ENCODE measurements around the gene TPM1. TPM values are rescaled to one million over a fixed set of nuclear protein-coding genes. Genes with fewer than 3 reads are reported as not detected.

Gene TPM1
- total and polyA plus RNA-seq, 8 donors: 230 to 2,605 (median 783) TPM

- Histone ChIP-seq H3K36me3 (peaks cover 0 to 18% (median 0%) of the 10 kb centered on the region in 4 donors), H3K27me3 (peaks cover 0 to 52% (median 27%) of the 10 kb centered on the region in 3 donors), H3K4me3 (no peak overlapping the region), H3K27ac (peak overlapping the region in 3 of 5 donors; percentile 90 to 96 (median 92)), H3K9me3 (no peaks in the 10 kb centered on the region), H3K4me1 (peaks cover 25 to 39% (median 27%) of the 10 kb centered on the region in 4 donors)
- no peak for DNase-seq
- 81 to 89% (median 87%) methylated on average over 6 of the region's 6 CpGs for WGBS, 5 donors
- no peak for TF ChIP-seq POLR2AphosphoS5 (IDR thresholded peaks at IDR 0.05)
- no peak for TF ChIP-seq CTCF (IDR thresholded peaks at IDR 0.05)
- no peak for TF ChIP-seq POLR2A (IDR thresholded peaks at IDR 0.05)
- TF ChIP-seq EP300 (IDR thresholded peaks at IDR 0.05): no peak
- intact Hi-C loops (cut with DNase I; ENCODE audit: low total_unique reads): loop anchor here (10.0 kb wide), 1 partner anchor 54 kb away; no protein-coding TSS in a partner anchor
These were observed 2.0 kb upstream of the TPM1 start for GRCh38 chr15:63040509-63040908.

- Histone ChIP-seq H3K27me3 (peaks cover 0 to 55% (median 27%) of the 10 kb centered on the region in 3 donors), H3K9me3 (no peaks in the 10 kb centered on the region), H3K4me1 (peaks cover 25 to 39% (median 27%) of the 10 kb centered on the region in 4 donors), H3K27ac (peak overlapping the region in 4 of 5 donors; percentile 83 to 96 (median 91)), H3K4me3 (peak overlapping the region in 3 of 4 donors; percentile 64 to 83 (median 79)), H3K36me3 (peaks cover 0 to 18% (median 0%) of the 10 kb centered on the region in 4 donors)
- WGBS, 5 donors: 48 to 80% (median 56%) methylated on average over 6 of the region's 6 CpGs
- TF ChIP-seq POLR2A (IDR thresholded peaks at IDR 0.05) (no peak), EP300 (IDR thresholded peaks at IDR 0.05) (no peak), CTCF (IDR thresholded peaks at IDR 0.05) (no peak), POLR2AphosphoS5 (IDR thresholded peaks at IDR 0.05) (peak in 2 of 3 donors; percentile 16 to 55)
- intact Hi-C loops (cut with DNase I; ENCODE audit: low total_unique reads): loop anchor here (10.0 kb wide), 1 partner anchor 54 kb away; no protein-coding TSS in a partner anchor
- peak in 1 of 2 donors; percentile 42 for DNase-seq
These were observed 1.6 kb upstream of the TPM1 start for GRCh38 chr15:63040954-63041353.

GRCh38 chr15:63041402-63041973 is 1.1 kb upstream of the TPM1 start:
- peaks cover 25 to 39% (median 27%) of the 10 kb centered on the region in 4 donors for H3K4me1 ChIP-seq
- TF ChIP-seq CTCF (IDR thresholded peaks at IDR 0.05): no peak
- TF ChIP-seq EP300 (IDR thresholded peaks at IDR 0.05): no peak
- WGBS, 5 donors: 57 to 60% (median 58%) methylated on average over 14 of the region's 14 CpGs
- peak overlapping the region; percentile 30 to 96 (median 90) for H3K27ac ChIP-seq
- H3K27me3 ChIP-seq: peaks cover 0 to 55% (median 27%) of the 10 kb centered on the region in 3 donors
- peak overlapping the region; percentile 64 to 83 (median 74) for H3K4me3 ChIP-seq
- DNase-seq: no peak
- intact Hi-C loops (cut with DNase I; ENCODE audit: low total_unique reads): loop anchor here (10.0 kb wide), 1 partner anchor 53 kb away; no protein-coding TSS in a partner anchor
- no peaks in the 10 kb centered on the region for H3K9me3 ChIP-seq
- peaks cover 0 to 18% (median 0%) of the 10 kb centered on the region in 4 donors for H3K36me3 ChIP-seq

- TF ChIP-seq POLR2AphosphoS5 (IDR thresholded peaks at IDR 0.05) (no peak), CTCF (IDR thresholded peaks at IDR 0.05) (no peak), POLR2A (IDR thresholded peaks at IDR 0.05) (no peak), EP300 (IDR thresholded peaks at IDR 0.05) (no peak)
- H3K4me3 ChIP-seq: peak overlapping the region; percentile 64 to 83 (median 74)
- H3K27ac ChIP-seq: peak overlapping the region; percentile 44 to 96 (median 90)
- H3K36me3 ChIP-seq: peaks cover 0 to 18% (median 0%) of the 10 kb centered on the region in 4 donors
- H3K9me3 ChIP-seq: no peaks in the 10 kb centered on the region
- 0 to 2% (median 1%) methylated on average over 18 to 31 of the region's 31 CpGs for WGBS, 5 donors
- DNase-seq: no peak
- peaks cover 26 to 50% (median 35%) of the 10 kb centered on the region in 4 donors for H3K4me1 ChIP-seq
- peaks cover 0 to 55% (median 27%) of the 10 kb centered on the region in 3 donors for H3K27me3 ChIP-seq
- intact Hi-C loops (cut with DNase I; ENCODE audit: low total_unique reads): loop anchor here (10.0 kb wide), 1 partner anchor 52 kb away; no protein-coding TSS in a partner anchor
These were observed 359 bp downstream of the TPM1 start for GRCh38 chr15:63042877-63043334.
